GM23338 (cell line): ENCODE results near the gene ZBTB46. TPM values are rescaled to one million over a fixed set of nuclear protein-coding genes. Genes with fewer than 3 reads are reported as not detected.

Source experiments
- ATAC-seq: fragments of 200-7000 bp; cut with Tn5 transposase; 3 replicates; pipeline ENCODE4 v1.9.1; 2020
- DNase-seq: peaks from one replicate; pipeline ENCODE4 v3.0.0-alpha.2; 2015; ENCODE audit warnings: low spot score
- H2AFZ ChIP-seq: fragments of 200-600 bp; sonication (generic); 2 replicates; pipeline ENCODE4 v1.8.0; 2016; ENCODE audit warnings: antibody characterized with exemption, mild to moderate bottlenecking, moderate library complexity
- H3F3A ChIP-seq: fragments of 200-600 bp; sonication (generic); replicated peaks from 2 replicates; pipeline ENCODE4 v1.8.0; 2017; ENCODE audit warnings: antibody characterized with exemption, mixed run types, low read depth
- H3K27ac ChIP-seq: fragments of 200-600 bp; sonication (generic); 2 replicates; pipeline ENCODE4 v1.6.1; 2016; ENCODE audit warnings: low read depth
- H3K27me3 ChIP-seq: fragments of 200-600 bp; sonication (generic); 2 replicates; pipeline ENCODE4 v1.8.0; 2016; ENCODE audit warnings: mild to moderate bottlenecking, mixed run types, moderate library complexity; ENCODE audit not compliant: insufficient read depth
- H3K36me3 ChIP-seq: fragments of 200-600 bp; sonication (generic); 2 replicates; pipeline ENCODE4 v1.8.0; 2016; ENCODE audit warnings: mild to moderate bottlenecking; ENCODE audit not compliant: insufficient read depth
- H3K4me1 ChIP-seq: fragments of 200-600 bp; sonication (generic); 2 replicates; pipeline ENCODE4 v1.8.0; 2016; ENCODE audit warnings: mild to moderate bottlenecking, moderate library complexity; ENCODE audit not compliant: insufficient read depth
- H3K4me2 ChIP-seq: fragments of 200-600 bp; sonication (generic); 2 replicates; pipeline ENCODE4 v1.7.1; 2017; ENCODE audit warnings: mixed run types
- H3K4me3 ChIP-seq: fragments of 200-600 bp; sonication (generic); 2 replicates; pipeline ENCODE4 v1.6.1; 2016; ENCODE audit warnings: mixed run types
- H3K79me2 ChIP-seq: fragments of 200-600 bp; sonication (generic); replicated peaks from 2 replicates; pipeline ENCODE4 v1.8.0; 2017; ENCODE audit warnings: mild to moderate bottlenecking; ENCODE audit not compliant: insufficient read depth
- H3K9me2 ChIP-seq: fragments of 200-600 bp; sonication (generic); 2 replicates; pipeline ENCODE4 v1.8.0; 2017; ENCODE audit not compliant: insufficient read depth
- H4K20me1 ChIP-seq: fragments of 200-600 bp; sonication (generic); replicated peaks from 2 replicates; pipeline ENCODE4 v1.8.0; 2017; ENCODE audit warnings: mild to moderate bottlenecking; ENCODE audit not compliant: insufficient read depth
- H3K27ac Mint-ChIP-seq: 2 replicates; pipeline ENCODE4 v1.8.0; 2020; ENCODE audit warnings: inconsistent platforms, mild to moderate bottlenecking, moderate library complexity, mixed read lengths
- H3K27me3 Mint-ChIP-seq: 3 replicates; pipeline ENCODE4 v1.8.0; 2022; ENCODE audit warnings: low read depth, mild to moderate bottlenecking, moderate library complexity, mixed read lengths, inconsistent platforms; ENCODE audit not compliant: insufficient read depth, poor library complexity
- H3K36me3 Mint-ChIP-seq: 3 replicates; pipeline ENCODE4 v1.8.0; 2021; ENCODE audit warnings: low read depth, mild to moderate bottlenecking, inconsistent platforms, moderate library complexity, mixed read lengths
- H3K4me1 Mint-ChIP-seq: 3 replicates; pipeline ENCODE4 v1.8.0; 2020; ENCODE audit warnings: mild to moderate bottlenecking, inconsistent platforms, mixed read lengths
- H3K4me3 Mint-ChIP-seq: 3 replicates; pipeline ENCODE4 v1.8.0; 2021; ENCODE audit warnings: moderate library complexity, mild to moderate bottlenecking, inconsistent platforms, mixed read lengths
- H3K9me3 Mint-ChIP-seq: 3 replicates; pipeline ENCODE4 v1.8.0; 2020; ENCODE audit warnings: moderate library complexity, mild to moderate bottlenecking, inconsistent platforms, mixed read lengths
- CREB1 ChIP-seq: fragments of 250-450 bp; sonication (Bioruptor Pico); IDR thresholded peaks from 2 replicates; pipeline ENCODE4 v1.5.0; 2020; ENCODE audit warnings: low read depth, mild to moderate bottlenecking, moderate library complexity
- EZH2 ChIP-seq: fragments of 200-600 bp; sonication (generic); IDR thresholded peaks from one replicate; pipeline ENCODE4 v1.8.0; 2017; ENCODE audit warnings: antibody characterized with exemption, mild to moderate bottlenecking, low read depth; ENCODE audit not compliant: unreplicated experiment
- EZH2phosphoT487 ChIP-seq: fragments of 200-600 bp; sonication (generic); IDR thresholded peaks from one replicate; pipeline ENCODE4 v1.8.1; 2018; ENCODE audit warnings: antibody characterized with exemption; ENCODE audit not compliant: unreplicated experiment
- JUNB ChIP-seq: IDR thresholded peaks from one replicate; pipeline ENCODE4 v1.6.1; 2016; ENCODE audit warnings: antibody characterized with exemption; ENCODE audit not compliant: unreplicated experiment
- POLR2AphosphoS5 ChIP-seq: IDR thresholded peaks from 2 replicates; pipeline ENCODE4 v1.6.1; 2016; ENCODE audit warnings: antibody characterized with exemption, low read depth
- STAT1 ChIP-seq: IDR thresholded peaks from one replicate; pipeline ENCODE4 v1.6.1; 2016; ENCODE audit warnings: antibody characterized with exemption; ENCODE audit not compliant: unreplicated experiment
- ZNF114 ChIP-seq: fragments of 250-450 bp; sonication (Bioruptor Pico); IDR thresholded peaks from 2 replicates; pipeline ENCODE4 v1.5.0; 2020; ENCODE audit warnings: mild to moderate bottlenecking, moderate library complexity
- ZNF462 ChIP-seq: fragments of 250-450 bp; sonication (Bioruptor Pico); IDR thresholded peaks from 2 replicates; pipeline ENCODE4 v1.5.0; 2020; ENCODE audit warnings: mild to moderate bottlenecking, moderate library complexity
- polyA plus RNA-seq: library from polyadenylated mRNA; unstranded; fragments of >200 nt; fragmentation: Nextera tagmentation; extraction: Ambion mirVana; gene quantifications from 2 replicates; pipeline ENCODE4 v1.2.1, GENCODE V29; 2016
- total RNA-seq: library from RNA; depleted of rRNA; stranded (reverse); fragments of >200 nt; shearing (Covaris generic); gene quantifications from 2 replicates; pipeline ENCODE4 v1.2.3, GENCODE V29; 2014
- TF ChIP-seq, protein P1 (sequence below): IDR thresholded peaks from one replicate; pipeline ENCODE4 v1.6.1; 2018; ENCODE audit warnings: antibody characterized with exemption; ENCODE audit not compliant: unreplicated experiment

ZBTB46 gene
- total and polyA plus RNA-seq, 2 experiments from 2014 or later = 3.2 to 26.9 TPM

GRCh38 chr20:63697868-63698545, 133.1 kb downstream of the ZBTB46 start:
- Histone ChIP-seq H3K27ac (no peak overlapping the region), H3K79me2 (no peaks in the 10 kb centered on the region), H4K20me1 (no peaks in the 10 kb centered on the region), H3F3A (peaks cover 4% of the 10 kb centered on the region; the same call in 1 of the 2 replicates), H3K4me2 (no peak overlapping the region), H3K9me2 (no peaks in the 10 kb centered on the region), H3K4me1 (no peaks in the 10 kb centered on the region), H3K4me3 (no peak overlapping the region), H2AFZ (no peak overlapping the region), H3K27me3 (no peaks in the 10 kb centered on the region), H3K36me3 (no peaks in the 10 kb centered on the region)
- Mint-ChIP-seq H3K4me3 (peak overlapping the region; percentile 29; the same call in 1 of the 3 replicates), H3K27me3 (peaks cover 23% of the 10 kb centered on the region), H3K36me3 (peaks cover 16% of the 10 kb centered on the region), H3K27ac (no peak overlapping the region), H3K9me3 (peaks cover 7% of the 10 kb centered on the region; the same call in 2 of the 3 replicates), H3K4me1 (peaks cover 3% of the 10 kb centered on the region; the same call in 2 of the 3 replicates)
- TF ChIP-seq STAT1 = no peak
- no peak for TF ChIP-seq JUNB
- TF ChIP-seq POLR2AphosphoS5 = 0 out of 2 replicates have a peak, but pooled peaks have one; percentile 8
- TF ChIP-seq EZH2 = no peak
- no peak for TF ChIP-seq CREB1
- DNase-seq (peak; percentile 46), ATAC-seq (no peak)

DNA sequence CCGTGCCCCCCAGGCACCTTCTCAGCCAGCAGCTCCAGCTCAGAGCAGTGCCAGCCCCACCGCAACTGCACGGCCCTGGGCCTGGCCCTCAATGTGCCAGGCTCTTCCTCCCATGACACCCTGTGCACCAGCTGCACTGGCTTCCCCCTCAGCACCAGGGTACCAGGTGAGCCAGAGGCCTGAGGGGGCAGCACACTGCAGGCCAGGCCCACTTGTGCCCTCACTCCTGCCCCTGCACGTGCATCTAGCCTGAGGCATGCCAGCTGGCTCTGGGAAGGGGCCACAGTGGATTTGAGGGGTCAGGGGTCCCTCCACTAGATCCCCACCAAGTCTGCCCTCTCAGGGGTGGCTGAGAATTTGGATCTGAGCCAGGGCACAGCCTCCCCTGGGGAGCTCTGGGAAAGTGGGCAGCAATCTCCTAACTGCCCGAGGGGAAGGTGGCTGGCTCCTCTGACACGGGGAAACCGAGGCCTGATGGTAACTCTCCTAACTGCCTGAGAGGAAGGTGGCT, 133.7 kb downstream of the ZBTB46 start:
- Histone ChIP-seq H3K27ac (no peak overlapping the region), H3K27me3 (no peaks in the 10 kb centered on the region), H3K4me3 (peak overlapping the region; percentile 65), H3F3A (peaks cover 4% of the 10 kb centered on the region; the same call in 1 of the 2 replicates), H3K36me3 (no peaks in the 10 kb centered on the region), H3K4me2 (peak overlapping the region; percentile 88), H3K79me2 (no peaks in the 10 kb centered on the region), H4K20me1 (no peaks in the 10 kb centered on the region), H3K9me2 (no peaks in the 10 kb centered on the region), H3K4me1 (no peaks in the 10 kb centered on the region), H2AFZ (no peak overlapping the region)
- H3K4me1 Mint-ChIP-seq = peaks cover 3% of the 10 kb centered on the region; the same call in 2 of the 3 replicates
- peak overlapping the region; percentile 61 for H3K4me3 Mint-ChIP-seq
- DNase-seq (no peak), ATAC-seq (peak; percentile 15)
- peaks cover 12% of the 10 kb centered on the region; the same call in 2 of the 3 replicates for H3K9me3 Mint-ChIP-seq
- H3K36me3 Mint-ChIP-seq = peaks cover 21% of the 10 kb centered on the region
- H3K27me3 Mint-ChIP-seq = peaks cover 29% of the 10 kb centered on the region
- H3K27ac Mint-ChIP-seq = no peak overlapping the region
- no peak for TF ChIP-seq ZNF462
- no peak for TF ChIP-seq ZNF114 (CRISPR knock-in tag)
- TF ChIP-seq EZH2phosphoT487 = no peak
- TF ChIP-seq, protein P1, sequence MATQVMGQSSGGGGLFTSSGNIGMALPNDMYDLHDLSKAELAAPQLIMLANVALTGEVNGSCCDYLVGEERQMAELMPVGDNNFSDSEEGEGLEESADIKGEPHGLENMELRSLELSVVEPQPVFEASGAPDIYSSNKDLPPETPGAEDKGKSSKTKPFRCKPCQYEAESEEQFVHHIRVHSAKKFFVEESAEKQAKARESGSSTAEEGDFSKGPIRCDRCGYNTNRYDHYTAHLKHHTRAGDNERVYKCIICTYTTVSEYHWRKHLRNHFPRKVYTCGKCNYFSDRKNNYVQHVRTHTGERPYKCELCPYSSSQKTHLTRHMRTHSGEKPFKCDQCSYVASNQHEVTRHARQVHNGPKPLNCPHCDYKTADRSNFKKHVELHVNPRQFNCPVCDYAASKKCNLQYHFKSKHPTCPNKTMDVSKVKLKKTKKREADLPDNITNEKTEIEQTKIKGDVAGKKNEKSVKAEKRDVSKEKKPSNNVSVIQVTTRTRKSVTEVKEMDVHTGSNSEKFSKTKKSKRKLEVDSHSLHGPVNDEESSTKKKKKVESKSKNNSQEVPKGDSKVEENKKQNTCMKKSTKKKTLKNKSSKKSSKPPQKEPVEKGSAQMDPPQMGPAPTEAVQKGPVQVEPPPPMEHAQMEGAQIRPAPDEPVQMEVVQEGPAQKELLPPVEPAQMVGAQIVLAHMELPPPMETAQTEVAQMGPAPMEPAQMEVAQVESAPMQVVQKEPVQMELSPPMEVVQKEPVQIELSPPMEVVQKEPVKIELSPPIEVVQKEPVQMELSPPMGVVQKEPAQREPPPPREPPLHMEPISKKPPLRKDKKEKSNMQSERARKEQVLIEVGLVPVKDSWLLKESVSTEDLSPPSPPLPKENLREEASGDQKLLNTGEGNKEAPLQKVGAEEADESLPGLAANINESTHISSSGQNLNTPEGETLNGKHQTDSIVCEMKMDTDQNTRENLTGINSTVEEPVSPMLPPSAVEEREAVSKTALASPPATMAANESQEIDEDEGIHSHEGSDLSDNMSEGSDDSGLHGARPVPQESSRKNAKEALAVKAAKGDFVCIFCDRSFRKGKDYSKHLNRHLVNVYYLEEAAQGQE = no peak
- TF ChIP-seq CREB1 = no peak
